T-helper 1 cell treated with Interleukin-12 subunit alpha and Interleukin-12 subunit beta and Interleukin-4 antibody, amounts not matched to agents 30 μg/mL and 1 μg/mL, for 36 hours (primary cell): ENCODE measurements around the gene OCA2.

Experiments used
- H3K27ac Mint-ChIP-seq: one replicate; pipeline ENCODE4 v1.8.0; 2021; ENCODE audit warnings: mild to moderate bottlenecking, mixed read lengths
- H3K27me3 Mint-ChIP-seq: one replicate; pipeline ENCODE4 v1.8.0; 2021; ENCODE audit warnings: low read depth, mixed read lengths
- H3K36me3 Mint-ChIP-seq: one replicate; pipeline ENCODE4 v1.8.0; 2021; ENCODE audit warnings: low read depth, mixed read lengths
- H3K4me1 Mint-ChIP-seq: one replicate; pipeline ENCODE4 v1.8.0; 2021; ENCODE audit warnings: low read depth, mixed read lengths
- H3K4me3 Mint-ChIP-seq: one replicate; pipeline ENCODE4 v1.8.0; 2021; ENCODE audit warnings: mild to moderate bottlenecking, moderate library complexity, mixed read lengths
- H3K9me3 Mint-ChIP-seq: one replicate; pipeline ENCODE4 v1.8.0; 2021; ENCODE audit warnings: mixed read lengths

Gene OCA2

DNA sequence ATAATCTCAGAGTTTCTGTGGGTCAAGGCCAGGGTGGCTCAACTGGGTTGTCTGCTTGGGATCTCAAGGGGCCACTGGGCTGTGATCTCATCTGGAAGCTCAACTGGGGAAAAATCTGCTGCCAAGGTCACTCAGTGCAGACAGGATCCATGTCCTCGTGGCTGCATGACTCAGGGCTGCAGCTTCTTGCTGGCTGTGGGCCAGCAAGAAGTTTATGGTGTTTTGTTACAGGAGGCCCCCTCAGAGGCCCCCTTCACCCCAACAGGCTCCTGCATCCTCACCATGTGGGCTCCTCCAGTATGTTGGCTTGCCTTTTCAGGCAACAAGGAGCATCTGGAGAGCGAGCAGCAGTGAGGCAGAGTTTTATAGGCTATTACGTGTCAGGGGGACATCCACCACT is 14.6 kb downstream of the OCA2 start:
- H3K27ac Mint-ChIP-seq: no peak overlapping the region
- H3K4me1 Mint-ChIP-seq: peaks cover 12% of the 10 kb centered on the region
- peaks cover 3% of the 10 kb centered on the region for H3K36me3 Mint-ChIP-seq
- no peaks in the 10 kb centered on the region for H3K9me3 Mint-ChIP-seq
- H3K27me3 Mint-ChIP-seq: peaks cover 12% of the 10 kb centered on the region
- H3K4me3 Mint-ChIP-seq: no peak overlapping the region

DNA sequence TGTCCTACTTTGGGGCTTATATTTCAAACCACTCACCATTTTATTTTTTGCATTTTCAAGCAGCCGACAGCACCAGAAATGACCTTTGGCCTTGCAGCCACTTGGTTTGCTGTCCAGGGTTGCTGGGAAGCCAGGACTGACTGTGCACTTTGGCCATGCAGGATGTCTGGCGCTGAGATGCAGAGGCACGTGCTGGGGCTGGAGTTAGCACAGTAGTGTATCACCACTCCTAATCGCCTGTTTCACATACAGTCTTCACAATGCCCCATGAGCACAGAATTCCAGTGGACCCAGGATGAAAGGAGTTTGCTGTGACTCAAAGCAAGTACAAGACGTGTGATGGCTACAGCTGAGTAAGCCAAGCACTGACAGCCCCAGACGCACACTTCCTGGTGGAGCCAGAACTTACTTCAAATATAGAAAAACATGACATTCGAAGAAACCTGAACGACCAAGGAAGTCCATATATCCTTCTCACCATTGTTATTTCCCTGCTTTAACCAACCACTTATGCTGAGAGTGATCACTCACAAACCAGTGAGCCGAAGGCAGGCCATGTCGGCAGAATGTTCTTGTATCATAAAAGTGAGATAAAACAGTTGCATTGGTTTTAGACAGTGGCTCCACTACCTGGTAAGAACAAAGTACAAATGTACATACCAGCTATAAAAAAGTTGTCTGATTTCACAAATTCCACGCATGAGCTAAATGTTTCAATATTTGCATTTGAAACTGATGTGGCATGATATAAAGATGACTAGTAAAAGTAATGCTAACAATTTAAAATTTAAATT is 16.0 kb downstream of the OCA2 start:
- Mint-ChIP-seq H3K9me3 (no peaks in the 10 kb centered on the region), H3K4me1 (peaks cover 12% of the 10 kb centered on the region), H3K4me3 (no peak overlapping the region), H3K36me3 (no peaks in the 10 kb centered on the region), H3K27ac (no peak overlapping the region), H3K27me3 (peaks cover 2% of the 10 kb centered on the region)

DNA sequence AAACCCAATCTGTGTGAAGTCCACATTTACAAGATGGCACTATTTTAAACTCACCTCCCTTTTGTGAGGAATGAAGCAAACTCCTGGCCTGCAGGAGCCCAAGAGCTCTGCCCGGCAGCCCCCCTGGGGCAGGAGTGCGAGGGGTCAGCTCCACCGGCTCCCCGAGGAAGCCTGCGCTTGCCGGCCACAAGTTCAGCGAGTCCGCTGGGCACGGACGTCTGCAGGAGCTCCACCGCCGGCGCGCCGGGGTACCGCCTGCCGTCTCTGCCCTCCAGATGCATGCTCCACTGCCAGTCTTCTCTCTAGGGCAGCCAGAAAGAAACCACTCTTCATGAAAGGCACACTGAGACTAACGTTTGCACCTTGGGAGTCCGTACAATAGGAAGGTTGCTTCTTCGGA is 17.5 kb downstream of the OCA2 start:
- Mint-ChIP-seq H3K36me3 (no peaks in the 10 kb centered on the region), H3K4me1 (peaks cover 5% of the 10 kb centered on the region), H3K9me3 (no peaks in the 10 kb centered on the region), H3K27me3 (no peaks in the 10 kb centered on the region), H3K4me3 (no peak overlapping the region), H3K27ac (no peak overlapping the region)

DNA sequence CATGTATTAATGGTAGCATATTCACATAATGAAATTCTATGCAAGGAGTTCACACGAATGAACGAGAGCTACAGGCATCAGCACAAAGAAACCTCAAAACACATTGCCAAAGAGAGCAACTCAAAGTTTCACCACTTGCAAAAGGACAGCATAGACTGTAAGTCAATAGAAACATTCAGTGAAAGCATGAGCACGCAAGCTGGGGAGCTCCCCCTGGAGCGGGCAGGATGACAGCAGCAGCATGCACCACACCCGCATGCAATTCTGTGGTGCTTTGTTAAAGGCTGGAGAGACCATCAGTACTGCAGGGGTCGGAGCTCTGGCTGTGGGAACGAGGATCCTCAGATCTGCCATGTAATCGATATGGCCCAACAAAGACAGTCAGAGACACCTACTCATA is 18.7 kb downstream of the OCA2 start:
- no peak overlapping the region for H3K4me3 Mint-ChIP-seq
- H3K4me1 Mint-ChIP-seq: no peaks in the 10 kb centered on the region
- H3K36me3 Mint-ChIP-seq: no peaks in the 10 kb centered on the region
- H3K27ac Mint-ChIP-seq: no peak overlapping the region
- H3K27me3 Mint-ChIP-seq: no peaks in the 10 kb centered on the region
- no peaks in the 10 kb centered on the region for H3K9me3 Mint-ChIP-seq

DNA sequence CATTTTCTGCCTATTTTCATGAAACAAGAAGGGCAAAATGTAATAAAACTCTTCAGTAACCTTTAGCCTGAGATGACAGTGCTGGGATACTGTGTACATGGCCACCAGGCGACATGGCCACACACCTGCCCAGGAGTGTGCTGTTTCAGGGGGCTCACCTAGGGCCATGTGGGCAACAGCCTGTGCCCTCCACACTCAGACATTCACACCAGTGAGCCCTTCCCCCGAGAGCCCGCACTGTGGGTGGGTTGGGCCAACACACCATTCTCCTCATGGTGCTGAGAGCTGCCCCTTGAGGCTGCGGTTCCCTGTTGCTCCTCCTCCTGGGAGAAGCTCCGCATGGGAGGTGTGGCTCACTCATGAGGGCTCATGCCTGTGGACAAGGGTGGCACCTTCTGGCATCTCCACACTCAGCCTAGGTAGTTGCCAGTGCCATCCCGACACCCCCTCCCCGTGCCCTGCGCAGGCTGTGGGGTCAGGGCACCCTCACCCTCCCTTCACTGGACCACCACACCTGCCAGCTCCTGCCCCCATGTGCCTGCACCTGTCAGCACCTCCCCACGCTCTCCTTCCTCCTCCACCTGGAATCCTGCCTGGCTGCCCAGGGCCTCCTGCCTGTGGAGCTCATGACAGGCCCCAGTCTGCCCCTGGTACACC is 19.7 kb downstream of the OCA2 start:
- no peak overlapping the region for H3K27ac Mint-ChIP-seq
- no peaks in the 10 kb centered on the region for H3K36me3 Mint-ChIP-seq
- no peak overlapping the region for H3K4me3 Mint-ChIP-seq
- H3K27me3 Mint-ChIP-seq: no peaks in the 10 kb centered on the region
- H3K9me3 Mint-ChIP-seq: no peaks in the 10 kb centered on the region
- no peaks in the 10 kb centered on the region for H3K4me1 Mint-ChIP-seq

DNA sequence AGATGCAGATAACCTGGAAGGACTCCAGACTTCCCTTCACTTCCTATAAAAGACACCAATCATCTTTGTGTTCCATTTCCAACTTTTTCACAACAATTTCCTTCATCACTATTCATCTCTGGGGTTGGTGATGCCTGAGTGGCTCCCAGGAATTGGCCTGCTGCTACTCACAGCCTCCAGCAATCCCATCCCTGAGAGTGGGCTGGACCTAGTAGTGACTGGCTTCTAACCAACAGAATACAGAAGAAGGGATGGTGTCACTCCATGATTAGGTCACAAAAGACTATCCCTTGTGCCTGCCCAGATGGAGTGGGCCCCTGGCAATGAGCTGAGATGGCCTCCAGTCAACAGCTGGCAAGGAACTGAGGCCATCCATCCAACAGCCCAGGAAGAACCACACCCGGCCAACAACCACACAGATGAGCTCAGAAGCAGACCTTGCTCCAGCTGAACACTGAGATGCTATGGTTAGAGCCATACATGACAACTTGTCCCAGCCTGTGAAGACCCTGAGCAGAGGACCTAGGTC is 20.9 kb downstream of the OCA2 start:
- Mint-ChIP-seq H3K27ac (no peak overlapping the region), H3K4me1 (no peaks in the 10 kb centered on the region), H3K36me3 (no peaks in the 10 kb centered on the region), H3K9me3 (no peaks in the 10 kb centered on the region), H3K4me3 (no peak overlapping the region), H3K27me3 (no peaks in the 10 kb centered on the region)

DNA sequence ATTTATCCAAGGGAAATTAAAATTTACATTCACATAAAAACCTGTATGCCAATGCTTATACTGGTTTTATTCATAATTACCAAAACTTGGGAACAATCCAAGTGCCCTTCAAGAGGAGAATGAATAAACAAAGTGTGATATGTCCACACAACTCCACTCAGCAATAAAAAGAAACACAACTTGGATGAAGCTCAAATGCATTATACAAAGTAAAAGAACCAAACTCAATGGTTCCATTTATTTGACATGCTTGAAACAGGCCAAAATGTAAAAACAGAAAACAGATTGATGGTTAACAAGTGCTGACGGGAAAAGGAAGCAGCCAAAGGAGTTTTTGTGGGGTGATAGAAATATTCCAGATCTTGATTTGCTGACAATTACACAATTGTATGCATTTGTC is 23.5 kb downstream of the OCA2 start:
- Mint-ChIP-seq H3K4me3 (no peak overlapping the region), H3K9me3 (no peaks in the 10 kb centered on the region), H3K27me3 (no peaks in the 10 kb centered on the region), H3K27ac (no peak overlapping the region), H3K36me3 (no peaks in the 10 kb centered on the region), H3K4me1 (no peaks in the 10 kb centered on the region)

DNA sequence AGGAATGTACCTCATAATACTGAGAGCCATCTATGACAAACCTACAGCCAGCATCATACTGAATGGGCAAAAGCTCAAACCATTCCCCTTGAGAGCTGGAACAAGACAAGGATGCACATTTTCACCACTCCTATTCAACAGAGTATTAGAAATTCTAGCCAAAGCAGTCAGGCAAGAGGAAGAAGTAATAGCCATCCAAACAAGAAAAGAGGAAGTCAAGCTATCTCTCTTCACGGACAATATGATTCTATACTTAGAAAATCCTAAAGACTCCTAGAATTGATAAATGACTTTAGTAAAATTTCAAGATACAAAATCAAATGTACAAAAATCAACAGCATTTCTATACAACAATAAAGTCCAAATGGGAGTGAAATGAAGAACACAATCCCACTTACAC is 30.2 kb downstream of the OCA2 start:
- H3K4me3 Mint-ChIP-seq: no peak overlapping the region
- no peaks in the 10 kb centered on the region for H3K4me1 Mint-ChIP-seq
- H3K27me3 Mint-ChIP-seq: peaks cover 16% of the 10 kb centered on the region
- H3K27ac Mint-ChIP-seq: no peak overlapping the region
- no peaks in the 10 kb centered on the region for H3K36me3 Mint-ChIP-seq
- peaks cover 4% of the 10 kb centered on the region for H3K9me3 Mint-ChIP-seq

DNA sequence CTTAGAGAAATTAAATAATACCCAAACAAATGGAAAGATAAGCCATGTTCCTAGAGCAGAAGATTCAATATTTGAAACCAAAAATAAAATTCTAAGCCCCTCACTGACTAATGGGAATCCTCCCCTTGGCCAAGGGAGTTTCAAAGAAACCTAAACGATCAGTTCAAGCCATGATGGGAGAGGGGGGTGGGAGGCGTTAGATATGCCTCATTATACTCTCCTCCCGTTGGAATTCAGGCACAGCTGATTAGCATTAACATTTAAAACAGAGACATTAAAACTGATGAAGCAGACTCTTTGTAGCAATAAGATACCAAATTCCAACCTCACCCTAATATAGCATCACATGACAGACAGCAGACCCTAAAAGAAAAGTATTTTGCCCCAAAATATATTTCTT is 32.9 kb downstream of the OCA2 start:
- no peak overlapping the region for H3K4me3 Mint-ChIP-seq
- H3K36me3 Mint-ChIP-seq: no peaks in the 10 kb centered on the region
- no peak overlapping the region for H3K27ac Mint-ChIP-seq

DNA sequence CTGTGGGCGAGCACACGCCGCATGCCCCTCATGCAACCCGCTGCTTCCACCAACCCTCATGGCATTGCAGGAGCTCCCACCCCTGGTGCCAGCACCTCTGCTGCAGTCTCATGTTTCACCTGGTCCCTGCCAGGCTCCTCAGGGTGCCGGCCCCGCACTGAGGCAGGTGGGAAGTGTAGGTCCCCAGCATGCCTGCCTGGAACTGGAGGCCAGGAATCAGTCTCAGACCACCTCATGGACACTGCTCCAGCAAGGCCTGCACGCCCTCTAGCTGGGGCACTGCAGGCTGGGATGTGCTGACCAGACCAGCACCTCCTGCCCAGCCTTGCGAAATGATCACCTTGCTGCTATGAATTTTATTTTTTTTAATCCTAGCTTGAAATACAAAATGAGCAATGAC is 39.1 kb downstream of the OCA2 start:
- Mint-ChIP-seq H3K36me3 (no peaks in the 10 kb centered on the region), H3K4me3 (no peak overlapping the region), H3K27me3 (peaks cover 4% of the 10 kb centered on the region), H3K9me3 (peaks cover 4% of the 10 kb centered on the region), H3K4me1 (no peaks in the 10 kb centered on the region), H3K27ac (no peak overlapping the region)

More for the DNA sequence above, 32.9 kb downstream of the OCA2 start:
- Mint-ChIP-seq H3K27me3 (peaks cover 16% of the 10 kb centered on the region), H3K4me1 (no peaks in the 10 kb centered on the region), H3K9me3 (peaks cover 4% of the 10 kb centered on the region)

DNA sequence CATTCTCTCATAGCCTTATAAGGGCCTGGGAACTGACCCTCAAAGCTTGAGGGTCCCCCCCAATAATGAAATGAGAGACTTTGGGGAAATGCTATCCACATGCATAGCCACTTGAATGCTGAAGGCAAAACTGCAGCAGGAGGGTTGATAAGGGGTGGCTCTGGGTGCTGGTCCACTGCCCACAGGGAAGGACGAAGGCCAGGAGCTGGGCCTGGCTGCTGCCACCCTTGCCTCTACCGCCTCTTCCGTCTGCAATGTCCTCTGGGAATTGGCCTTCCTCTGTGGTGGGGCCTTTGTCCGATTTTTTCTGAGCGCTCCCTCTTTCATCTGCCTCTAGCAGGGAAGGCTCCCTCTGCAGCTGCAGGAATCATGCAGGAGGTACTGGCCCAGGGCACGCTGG is 41.0 kb downstream of the OCA2 start:
- no peaks in the 10 kb centered on the region for H3K9me3 Mint-ChIP-seq
- H3K4me1 Mint-ChIP-seq: no peaks in the 10 kb centered on the region
- no peaks in the 10 kb centered on the region for H3K27me3 Mint-ChIP-seq
- no peak overlapping the region for H3K27ac Mint-ChIP-seq
- H3K4me3 Mint-ChIP-seq: no peak overlapping the region
- H3K36me3 Mint-ChIP-seq: no peaks in the 10 kb centered on the region

DNA sequence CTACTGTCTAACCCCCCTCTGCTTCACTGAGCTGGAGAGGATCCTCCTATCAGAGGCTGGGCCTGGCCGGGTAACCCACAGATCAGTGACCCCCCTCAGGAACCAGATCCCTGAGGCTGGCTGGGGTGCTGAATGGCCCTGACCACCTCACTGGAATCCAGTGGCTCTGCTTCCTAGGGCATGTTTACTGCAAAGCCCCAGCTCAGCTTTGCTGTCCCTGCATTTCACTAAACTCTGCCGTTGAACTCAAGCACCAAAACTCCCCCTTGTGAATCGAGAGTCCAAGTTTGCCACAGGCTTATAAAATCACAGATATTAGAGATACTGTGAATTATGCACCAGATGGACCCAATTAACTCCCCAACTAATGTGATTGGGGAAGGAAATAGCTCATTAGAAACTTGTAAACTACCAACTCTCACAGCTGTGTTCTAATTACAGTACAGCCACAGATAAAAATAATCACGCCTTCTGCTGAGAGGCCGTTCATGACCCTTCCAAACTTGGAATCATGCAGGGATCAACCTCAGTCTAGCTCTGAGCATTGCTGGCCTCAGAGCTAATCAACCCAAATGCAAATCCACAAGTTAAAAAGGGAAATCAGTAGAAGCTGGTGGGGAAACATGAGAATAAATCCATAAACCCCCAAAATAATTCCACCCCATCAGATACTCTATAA is 47.0 kb downstream of the OCA2 start:
- Mint-ChIP-seq H3K4me3 (no peak overlapping the region), H3K9me3 (no peaks in the 10 kb centered on the region), H3K4me1 (no peaks in the 10 kb centered on the region), H3K27ac (no peak overlapping the region), H3K27me3 (no peaks in the 10 kb centered on the region), H3K36me3 (no peaks in the 10 kb centered on the region)

DNA sequence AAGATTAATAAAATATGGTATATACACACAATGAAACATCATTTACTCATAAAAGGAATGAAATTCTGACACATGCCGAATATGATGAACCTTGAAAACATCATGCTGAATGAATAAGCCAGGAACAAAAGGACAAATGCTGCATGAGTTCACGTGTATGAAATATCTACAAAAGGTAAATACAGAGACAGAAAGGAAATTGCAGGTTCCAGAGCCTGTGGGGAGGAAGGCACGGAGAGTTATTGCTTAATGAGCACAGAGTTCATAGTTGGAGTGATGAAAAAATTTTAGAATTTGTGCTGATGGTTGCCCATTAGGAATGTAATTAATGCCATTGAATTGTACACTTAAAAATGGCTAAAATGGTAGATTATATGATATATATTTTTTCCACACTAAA is 49.5 kb downstream of the OCA2 start:
- Mint-ChIP-seq H3K27ac (no peak overlapping the region), H3K4me1 (no peaks in the 10 kb centered on the region), H3K9me3 (no peaks in the 10 kb centered on the region), H3K36me3 (no peaks in the 10 kb centered on the region), H3K4me3 (no peak overlapping the region), H3K27me3 (no peaks in the 10 kb centered on the region)

DNA sequence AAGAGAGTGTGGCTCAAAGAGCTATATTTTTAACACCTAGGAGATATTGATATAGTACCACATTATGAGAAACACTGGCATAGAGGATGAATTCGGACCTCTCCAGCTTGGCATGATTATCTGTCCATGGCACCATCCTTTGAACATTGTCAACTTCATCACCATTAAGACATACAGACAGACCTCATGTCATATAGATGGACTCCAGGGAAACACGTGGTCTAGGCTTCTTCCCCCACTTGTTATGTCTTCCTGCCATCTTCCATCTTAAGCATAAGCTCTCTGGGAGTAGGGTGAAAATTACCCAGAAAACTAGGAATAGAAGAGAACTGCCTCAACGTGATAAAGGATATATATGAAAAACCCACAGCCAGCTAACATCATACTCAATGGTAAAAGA is 51.8 kb downstream of the OCA2 start:
- H3K36me3 Mint-ChIP-seq: no peaks in the 10 kb centered on the region
- H3K4me3 Mint-ChIP-seq: no peak overlapping the region
- no peak overlapping the region for H3K27ac Mint-ChIP-seq
- H3K27me3 Mint-ChIP-seq: no peaks in the 10 kb centered on the region
- H3K9me3 Mint-ChIP-seq: no peaks in the 10 kb centered on the region
- H3K4me1 Mint-ChIP-seq: no peaks in the 10 kb centered on the region
